ENCODE results near the gene RAI1.

The RAI1 gene

DNA sequence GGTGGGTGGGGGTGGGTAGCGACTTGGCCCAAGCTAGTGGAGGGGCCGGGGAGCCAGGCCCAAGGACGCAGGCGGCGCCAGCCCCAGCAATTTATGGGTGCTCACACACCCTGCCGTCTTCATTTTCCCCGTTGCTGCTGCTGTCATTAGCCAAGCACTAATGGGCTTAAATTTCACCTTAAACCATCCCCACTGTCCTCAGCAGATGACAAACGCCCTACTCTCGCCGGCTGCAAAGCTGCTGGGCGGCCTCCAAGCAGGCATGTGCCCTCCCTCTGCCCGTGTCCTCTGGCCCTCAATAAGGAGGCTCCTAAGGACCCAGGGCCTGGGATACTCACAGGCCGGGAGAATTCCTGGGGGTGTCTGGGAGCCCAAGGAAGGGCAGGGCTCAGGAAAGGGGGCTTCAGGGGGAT is 89.4 kb downstream of the RAI1 start:
- DNase-seq = no peak

DNA sequence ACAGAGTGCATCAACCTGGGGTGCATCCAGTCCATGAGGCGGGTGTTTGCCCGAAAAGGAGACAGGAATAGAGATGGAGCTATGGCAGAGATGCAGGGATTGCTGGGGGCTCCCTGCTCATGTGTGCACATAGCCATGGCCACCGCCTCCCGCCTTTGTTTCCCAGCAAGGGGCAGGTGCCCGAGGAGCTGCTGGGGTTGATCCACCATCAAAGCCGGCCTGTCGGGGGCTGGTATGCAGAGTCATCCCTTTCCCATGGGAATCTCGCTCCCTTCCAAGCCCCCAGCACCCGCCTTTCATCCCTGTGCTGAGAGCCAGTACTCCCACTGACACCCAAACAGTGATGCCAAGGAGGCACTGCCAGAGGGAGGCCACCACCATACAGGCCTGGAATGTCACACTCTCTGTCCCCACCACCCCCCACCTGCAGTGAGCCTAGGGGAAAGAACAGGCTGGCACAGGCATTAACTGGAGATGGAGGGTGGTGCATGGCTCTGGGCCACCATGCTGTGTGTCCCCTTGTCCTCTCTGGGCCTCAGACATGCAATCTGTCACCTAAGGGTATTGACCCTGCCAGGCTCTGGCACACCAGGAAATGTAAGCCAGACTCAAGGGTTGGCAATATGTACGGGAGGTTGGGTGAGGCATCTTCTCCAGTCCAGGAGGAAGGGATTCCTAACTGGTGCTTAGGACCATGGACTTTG is 90.4 kb downstream of the RAI1 start:
- no peak for DNase-seq

DNA sequence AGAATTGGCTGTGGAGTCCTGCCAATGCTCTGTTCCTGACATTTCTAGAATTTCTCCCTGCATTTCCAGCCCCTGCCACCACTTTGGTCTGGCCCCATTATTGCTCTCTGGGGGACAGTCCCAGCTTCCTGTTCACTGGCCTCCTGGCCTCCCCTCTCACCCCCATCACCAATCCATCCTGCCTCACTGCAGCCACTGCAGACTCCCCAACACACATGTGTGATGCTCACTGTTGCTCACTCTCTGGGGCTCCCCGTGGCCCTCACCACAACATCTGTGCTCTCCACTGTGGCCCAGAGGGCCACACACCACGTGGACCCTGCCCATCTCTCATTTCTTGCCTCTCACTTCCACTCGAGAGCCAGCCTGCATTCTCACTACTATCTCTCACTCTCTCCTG is 91.0 kb downstream of the RAI1 start:
- no peak for DNase-seq

DNA sequence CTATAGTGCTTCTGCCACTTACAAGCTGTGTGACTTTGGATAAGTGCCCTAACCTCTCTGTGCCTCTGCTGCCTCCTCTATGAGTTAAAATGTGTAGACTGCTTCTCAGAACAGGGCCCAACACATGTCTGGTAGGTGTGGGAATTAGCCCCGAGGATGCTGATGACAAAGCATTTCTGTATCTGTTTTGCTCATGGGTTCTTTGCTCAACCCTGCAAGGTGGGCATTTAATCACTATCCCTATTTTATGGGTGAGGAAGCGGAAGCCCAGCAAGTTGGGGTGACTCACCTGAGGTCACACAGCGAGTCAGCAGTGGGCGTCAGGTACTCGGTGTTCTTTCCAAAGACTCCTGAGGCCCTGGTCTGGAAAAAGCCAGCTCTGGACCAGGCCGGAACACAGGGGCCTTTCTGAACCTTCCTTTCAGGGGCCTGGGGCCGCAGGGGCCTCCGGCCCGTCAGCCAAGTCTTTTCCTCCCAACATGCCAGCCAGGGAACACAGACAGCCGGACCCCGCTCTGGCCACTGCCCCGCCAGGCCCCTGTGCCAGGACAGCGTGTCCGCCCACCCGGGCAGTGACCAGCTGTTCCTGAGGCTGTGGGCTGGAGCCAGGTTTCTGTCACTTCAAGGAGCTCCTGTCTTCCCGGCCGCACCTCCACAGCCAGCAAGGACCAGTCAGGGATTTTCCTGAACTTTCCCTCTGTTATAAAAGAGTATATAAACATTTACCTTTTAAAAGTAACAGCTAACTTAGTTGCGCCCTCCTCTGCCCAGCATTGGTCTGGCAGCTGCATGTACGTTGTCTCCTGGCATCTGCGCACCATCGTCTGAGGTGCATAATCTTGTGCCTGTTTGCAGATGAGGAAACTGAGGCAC is 93.0 kb downstream of the RAI1 start:
- no peak for DNase-seq

DNA sequence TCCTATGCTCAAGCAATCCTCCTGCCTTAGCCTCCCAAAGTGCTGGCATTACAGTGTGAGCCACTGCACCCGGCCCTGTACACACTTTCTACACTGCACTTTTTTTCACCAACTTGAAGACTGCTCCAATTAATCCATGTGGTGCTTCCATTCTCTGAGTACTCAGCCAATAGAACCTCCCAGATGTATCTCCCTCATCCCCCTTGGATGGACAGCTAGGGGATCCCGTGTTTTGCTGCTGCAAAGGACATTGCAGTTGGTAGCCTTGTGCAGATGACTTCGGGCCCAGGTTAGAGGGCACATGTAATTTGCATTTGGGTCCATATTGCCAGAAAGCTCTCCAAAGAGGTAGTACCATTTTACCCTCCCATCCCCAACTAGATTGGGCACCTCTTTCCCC is 95.6 kb downstream of the RAI1 start:
- no peak for DNase-seq

DNA sequence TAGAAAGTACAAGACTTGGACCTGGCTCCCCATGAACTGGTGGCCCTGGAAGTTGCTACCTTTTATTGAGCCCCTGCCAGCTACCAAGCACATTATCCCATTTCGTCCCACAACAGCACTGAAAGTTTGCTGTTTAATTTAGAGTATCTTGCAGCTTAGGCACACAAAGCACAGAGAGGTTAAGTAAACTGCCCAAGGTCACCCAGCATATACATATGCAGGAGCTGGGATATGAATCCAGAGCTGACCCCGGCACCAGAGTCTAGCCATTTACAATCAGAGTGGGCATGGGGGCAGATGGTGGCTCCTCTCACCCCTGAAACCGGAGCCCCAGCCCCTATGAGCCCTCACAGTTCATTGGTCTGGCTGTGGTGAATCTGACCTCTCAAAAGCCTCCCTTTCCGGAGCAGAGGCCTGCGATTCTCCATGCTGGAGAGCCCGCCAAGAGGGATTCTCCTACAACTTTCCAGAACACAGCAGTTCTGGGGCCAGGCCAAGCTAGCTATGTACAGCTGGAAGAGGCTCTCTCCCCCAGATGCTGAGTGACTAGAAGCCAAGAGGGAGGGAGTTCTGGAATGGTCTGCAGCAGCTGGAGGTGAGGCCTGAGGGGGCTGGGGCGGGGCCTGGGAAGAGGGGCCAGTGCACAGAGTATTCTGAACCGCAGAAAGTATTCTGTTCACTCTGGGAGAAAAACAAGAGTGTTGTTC is 97.2 kb downstream of the RAI1 start:
- no peak for DNase-seq

DNA sequence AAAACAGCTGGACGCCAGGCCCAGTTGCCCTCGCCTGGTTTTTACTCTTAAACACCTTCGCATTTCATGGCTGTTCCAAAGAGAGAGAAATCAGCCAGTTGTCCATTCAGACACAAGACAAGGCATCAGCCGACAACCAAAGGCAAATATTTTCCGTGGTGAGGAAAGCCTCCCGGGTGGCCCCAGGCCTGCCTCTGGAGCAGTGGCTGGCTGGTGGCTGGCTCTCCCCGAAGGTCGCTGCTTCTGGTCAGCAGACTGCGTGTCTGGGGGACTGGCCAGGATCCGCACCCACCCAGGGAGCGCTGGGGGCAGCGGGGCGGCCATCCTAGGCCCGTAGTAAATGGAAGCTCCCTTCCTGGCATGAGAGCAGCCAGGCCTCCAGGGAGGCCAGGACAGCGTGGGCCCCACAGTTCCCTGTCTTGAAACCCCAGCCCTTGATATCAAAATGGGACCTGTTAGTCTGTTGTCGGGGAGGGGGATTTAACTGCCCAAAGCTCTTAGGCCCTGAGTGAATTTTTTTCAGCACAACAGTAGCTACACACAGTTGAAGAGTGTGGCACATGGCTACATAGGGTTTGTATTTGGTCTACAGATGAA is 97.9 kb downstream of the RAI1 start:
- no peak for DNase-seq

DNA sequence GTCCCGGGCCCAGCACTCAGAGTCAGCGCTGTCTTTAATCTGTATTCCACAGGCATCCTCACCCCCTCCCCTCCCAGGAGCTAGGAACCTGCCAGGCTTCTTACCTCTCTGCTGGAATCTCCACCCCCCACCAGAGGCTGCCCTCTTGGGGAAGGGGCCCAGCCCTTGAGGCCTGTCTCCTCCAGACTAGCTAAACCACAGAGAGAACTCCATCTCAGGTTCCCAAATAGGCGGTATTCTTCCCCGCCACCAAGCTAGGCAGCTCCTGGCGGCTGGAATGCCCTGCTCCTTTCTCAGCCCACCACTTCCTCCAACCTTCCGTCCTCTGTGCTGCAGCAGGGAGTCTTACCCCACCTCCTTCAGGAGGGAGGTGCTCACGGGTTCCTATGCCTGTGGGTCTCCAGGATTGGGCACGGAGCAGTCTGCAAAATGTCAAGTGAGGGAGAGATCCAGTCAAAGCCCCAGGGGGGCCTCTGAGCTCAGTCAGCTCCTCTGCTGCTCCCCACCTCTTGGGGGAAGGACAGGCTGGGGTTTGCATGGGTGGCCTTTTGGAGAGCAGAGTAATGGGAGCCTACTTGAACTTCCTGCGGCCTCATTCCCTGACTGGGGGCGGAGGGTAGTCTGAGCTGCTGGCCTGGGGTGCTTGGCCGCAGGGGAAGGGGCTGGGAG is 99.8 kb downstream of the RAI1 start:
- DNase-seq = no peak

DNA sequence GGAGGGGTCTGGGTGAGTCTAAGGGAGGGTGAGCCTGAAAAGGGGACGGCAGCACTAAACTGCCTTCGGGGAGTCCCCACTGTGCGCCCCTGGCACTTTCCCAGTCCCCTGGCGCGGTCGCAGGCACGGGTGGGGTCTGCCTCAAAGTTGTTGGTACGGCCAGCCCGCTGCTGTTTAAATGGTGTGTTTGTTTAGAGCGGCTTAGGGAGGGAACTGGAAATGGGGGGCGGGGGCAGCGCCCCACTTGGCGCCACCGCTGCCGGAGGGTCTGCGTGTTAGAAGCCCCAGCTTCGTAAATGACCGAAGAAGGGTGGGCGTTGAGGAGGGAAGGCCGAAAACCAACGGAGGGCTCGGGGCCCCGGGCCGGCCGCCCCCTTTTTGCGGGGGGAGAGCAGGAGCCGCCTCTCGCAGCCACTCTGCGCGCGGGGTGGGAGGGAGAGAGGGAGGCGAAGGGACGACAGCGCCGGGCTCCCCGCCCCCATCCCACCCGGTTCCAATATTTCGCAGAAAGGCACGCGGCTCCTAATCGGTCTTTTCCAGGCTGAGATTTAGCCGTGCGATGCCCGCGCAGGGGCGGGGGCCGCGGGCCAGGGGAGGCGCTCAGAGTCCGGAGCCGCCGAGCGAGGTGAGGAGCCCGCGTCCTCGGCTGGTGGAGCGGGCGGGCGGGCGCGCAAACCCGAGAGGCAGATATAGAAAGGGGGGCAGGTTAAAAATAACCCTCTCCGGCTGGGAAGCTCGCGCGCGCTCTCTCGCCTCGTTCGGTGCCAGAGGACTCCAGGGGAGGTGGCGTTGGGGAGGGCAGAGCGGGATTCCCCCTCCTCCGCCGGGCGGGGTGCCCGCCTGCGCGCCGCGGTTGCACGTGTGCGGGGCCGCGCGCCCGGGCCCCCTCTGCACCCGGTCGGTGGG is 100.6 kb downstream of the RAI1 start:
- peak; percentile 37 to 46 for DNase-seq

DNA sequence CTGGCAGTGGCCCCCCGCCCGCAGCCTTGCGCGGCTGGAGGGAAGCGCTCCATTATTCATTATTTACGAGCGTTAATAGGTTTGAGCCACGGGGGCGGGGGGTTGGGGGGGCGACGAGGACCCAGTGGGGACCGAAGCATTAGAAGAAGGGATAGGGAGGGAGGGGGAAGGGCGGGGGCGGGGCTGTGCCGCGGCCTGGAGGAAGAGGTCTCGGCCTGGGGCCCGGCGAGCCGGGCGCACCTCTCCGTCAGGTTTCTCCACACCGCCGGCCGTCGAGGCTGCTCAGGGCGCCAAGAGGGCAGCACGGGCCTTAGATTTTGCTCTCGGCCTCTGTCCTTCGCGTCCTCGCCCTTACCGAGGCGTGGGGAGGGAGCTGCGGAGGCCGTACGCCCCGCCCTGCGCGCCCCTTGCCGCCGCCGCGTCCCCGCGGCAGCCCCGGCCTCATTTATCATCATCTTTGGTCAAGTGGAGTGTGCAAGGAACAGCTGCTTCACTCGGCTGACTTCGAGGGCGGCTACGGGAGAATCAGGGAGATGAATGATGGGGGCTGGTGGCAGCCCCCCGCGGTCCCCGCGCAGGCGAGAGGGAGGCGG is 101.4 kb downstream of the RAI1 start:
- no peak for DNase-seq

DNA sequence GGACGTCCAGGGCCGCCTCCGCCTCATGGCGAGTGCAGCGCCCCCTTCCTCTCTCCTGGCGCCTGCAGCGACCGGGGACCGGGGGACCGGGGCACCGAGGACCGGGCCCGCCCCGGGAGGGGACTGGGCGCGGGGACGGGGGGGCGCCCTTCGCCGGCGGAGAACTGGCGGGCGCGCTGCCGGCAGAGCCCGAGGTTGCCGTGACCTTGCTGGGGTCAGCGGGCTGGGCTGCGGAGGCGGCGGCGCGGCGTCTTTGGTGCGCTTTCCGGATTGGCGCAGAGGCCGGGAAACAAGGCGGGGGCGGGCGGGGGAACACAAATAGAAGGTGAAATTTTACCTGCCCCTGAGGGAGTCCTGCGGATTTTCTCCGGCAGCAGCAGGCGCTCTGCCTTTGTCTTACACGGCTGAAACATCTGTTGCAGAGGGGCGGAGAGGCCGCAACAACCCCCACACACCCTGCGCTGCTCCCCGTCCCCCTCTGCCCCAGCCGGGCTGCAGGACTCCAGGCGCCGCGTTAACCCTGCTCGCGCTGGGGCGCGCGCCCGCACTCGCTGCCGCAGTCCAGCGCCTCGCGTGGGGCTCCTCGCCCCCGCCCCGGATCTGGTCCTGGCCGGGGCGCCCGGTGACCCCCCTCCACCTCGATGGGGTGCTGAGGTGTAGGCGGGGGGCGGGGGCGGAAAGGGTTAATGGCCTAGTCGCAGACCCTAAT is 102.0 kb downstream of the RAI1 start:
- DNase-seq = peak; percentile 55 to 56

DNA sequence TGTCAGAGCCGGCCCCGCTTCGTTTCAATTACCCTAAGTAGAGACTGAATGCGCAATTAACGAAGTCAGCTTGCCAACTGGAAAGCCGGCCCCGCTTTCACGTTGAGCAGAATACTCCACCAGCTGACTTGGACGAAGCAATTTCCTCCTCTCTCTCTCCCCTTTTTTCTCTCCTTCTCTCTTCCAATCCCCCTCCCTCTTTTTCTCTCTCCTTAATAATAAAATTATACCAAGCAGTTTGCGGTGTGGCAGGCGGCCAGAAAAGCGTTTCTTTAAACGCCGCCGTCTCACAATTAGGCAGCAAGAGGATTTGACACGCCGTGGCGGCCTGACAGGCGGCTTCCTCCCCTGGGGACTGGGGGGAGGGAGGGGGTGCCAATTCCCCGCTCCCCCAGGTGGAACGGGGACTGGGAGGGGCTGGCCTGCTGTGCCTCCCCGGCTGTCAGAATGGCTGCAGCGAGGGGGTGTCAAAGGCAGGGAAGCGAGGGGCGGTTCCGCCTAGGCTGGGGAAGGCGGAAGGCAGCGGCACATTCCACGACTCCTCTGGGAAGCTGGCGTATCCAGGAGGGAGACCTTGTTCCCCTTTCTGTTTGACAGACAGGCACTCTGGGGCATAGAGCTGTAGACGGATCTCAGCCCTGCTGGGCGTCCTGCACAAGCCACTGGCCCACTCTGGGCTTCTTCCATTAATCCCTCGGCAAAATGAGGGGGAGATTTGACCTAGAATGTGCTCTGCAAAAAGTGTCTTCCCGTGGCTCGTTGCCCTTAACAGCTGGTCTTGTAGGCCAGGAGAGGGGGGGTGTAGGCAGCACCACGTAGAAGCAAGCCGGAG is 102.8 kb downstream of the RAI1 start:
- DNase-seq = peak in 1 of 2 donors; percentile 20

DNA sequence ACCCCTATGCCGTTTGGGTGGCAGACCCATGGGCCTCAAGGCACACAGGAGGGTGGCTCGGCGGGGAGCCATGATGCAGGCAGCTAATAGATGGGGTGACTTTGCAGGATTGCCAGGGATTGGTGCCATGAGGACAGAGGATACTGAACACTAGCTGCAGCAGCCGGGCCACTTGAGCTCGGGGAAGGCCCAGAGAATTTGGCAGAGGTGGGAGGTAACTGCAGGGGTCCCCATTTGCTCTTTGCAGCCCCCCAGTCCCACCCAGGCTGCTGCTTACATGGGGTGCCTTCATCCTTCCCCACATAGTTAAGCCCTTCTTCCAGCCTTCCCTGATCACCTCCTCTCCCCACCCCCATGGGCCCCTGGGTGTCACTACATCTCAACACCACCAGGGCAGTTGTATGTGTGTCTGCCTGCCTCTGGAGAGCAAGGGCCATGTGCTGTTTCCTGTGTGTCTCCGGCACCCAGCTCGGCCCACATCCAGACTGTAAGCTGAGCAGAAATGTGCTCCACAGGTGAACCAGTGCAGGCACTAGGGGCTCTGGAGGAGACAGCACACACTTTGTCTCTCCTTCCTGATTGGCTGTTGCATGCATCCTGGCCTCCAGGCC is 103.5 kb downstream of the RAI1 start:
- no peak for DNase-seq

DNA sequence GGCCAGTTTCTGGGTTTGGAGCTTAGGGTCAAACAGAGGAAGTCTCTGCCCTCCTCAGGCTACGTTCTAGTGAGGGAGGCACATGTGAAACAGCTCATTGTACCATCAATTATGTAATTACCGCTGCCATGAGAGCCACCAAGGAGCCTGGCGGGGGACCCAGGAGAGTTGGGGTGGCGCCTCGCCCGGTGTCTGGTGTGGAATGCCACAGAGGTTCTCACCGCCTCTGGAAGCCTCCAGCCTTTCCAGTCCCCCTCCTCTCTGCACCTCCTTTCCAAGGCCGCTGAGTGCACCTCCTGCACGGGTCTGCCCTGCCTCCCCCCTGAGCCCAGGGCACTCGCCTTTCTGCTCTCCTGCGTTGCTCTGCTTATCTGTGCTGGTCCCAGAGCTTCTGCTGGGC is 104.1 kb downstream of the RAI1 start:
- no peak for DNase-seq

DNA sequence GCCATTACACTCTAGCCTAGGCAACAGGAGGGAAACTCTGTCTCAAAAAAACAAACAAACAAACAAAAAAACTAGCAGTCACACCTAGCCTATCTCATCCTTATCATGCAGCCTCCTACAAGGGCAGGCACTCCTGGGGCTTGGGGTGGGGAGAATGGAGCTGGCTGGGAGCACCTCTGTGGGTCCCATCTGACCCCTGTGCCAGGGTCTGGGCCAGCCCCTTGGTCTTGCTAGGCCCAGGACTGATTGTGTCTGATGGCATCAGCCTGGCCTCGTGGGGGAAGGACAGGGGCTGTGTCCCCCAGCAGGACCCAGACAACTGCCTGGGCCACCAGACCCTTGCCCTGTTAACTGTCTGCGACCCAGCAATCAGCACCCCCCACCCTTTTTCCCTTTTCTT is 105.7 kb downstream of the RAI1 start:
- no peak for DNase-seq

DNA sequence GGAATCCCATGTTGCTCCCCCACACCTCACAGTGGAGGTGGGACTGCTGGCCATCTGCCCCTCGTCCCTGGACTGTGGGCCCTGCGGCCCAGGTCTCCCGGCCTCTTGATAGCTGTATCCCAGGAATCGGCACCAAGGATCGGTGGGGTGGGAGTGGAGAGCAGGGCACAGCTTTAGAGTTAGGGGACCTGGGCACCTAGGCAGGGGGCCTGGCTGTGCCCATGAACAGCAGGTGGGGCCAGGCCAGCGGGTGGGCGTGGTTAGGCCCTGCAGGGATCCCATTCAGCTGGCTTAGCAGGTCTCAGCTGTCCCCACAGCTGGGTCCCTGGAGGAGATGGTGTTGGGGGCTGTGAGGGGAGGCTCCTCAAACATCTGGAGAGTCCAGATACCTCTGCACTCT is 106.3 kb downstream of the RAI1 start:
- no peak for DNase-seq

DNA sequence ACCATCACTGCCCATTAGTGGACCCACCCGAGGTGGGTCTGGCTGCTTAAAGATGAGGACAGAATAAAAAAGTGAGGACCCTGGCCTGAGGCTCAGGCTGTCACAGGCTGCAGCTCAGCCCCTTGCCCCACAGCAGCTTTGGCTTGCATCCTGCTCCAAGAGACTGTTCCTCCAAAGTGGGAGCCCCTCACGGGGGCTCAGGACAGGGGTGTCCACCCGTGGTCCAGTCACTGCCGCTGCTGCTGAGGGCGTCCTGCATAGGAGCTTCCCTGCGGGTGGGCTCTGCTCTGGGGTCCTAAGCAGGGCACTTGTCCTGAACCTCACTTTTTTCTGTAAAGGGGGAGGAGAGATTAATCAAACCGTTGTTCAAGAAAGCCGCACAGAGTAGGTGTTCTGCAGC is 107.7 kb downstream of the RAI1 start:
- no peak for DNase-seq

DNA sequence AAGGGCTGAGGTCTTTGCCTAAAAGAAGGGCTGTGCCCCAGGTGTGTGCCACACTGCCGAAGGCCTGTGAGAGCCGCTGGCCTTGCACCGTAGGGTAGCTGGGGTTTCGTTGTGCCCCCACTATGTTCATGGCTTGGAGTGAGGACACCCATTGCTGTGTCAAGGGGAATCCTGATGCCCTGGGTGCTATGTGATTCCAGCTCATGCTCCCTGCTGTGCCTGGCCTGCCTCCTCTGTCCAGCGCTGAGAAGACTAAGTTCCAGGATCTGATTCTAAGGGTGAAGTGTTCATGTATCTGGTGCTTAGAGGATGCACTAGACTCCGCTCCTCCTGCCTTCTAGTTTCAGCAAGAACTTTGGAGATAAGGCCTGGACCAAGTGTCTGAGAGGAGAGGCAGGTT is 108.2 kb downstream of the RAI1 start:
- no peak for DNase-seq

All from activated CD4-positive, alpha-beta T cell treated with anti-CD3 and anti-CD28 coated beads for 4 hours (primary cell).